ENCODE results near the gene ME1. TPM values are rescaled to one million over a fixed set of nuclear protein-coding genes. Genes with fewer than 3 reads are reported as not detected.

ME1 gene
- total and polyA plus RNA-seq, 9 of the 15 experiments (the other 6 are each of a cell fraction or from before 2014, with no cell fraction given) = 3.2 to 10.4 (median 5.5) TPM

DNA sequence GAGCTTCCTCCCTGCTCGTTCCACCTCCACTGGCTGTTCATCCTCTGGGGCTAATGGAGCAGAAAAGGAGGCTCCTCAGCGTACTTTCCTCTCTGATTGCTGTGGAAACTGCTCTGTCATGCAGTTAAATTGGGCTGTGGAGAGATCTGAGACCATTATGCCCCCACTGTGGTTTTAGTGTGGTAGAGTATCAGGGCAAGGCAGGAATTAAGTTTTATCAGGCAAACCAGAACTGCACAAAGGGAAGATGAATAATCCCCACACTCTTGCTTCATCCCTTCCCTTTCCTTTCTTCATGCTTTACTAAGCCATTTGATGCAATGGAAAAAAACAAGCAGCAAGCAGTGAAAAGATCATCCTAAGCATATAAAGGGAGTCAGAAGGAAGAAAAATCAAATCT, 11.9 kb upstream of the ME1 start (continued):
- TF ChIP-seq THRB (CRISPR knock-in tag; conservative IDR thresholded peaks at IDR 0.05) = no peak
- peak; percentile 85; the same call in 1 of the 2 replicates for TF ChIP-seq ESRRA (IDR thresholded peaks at IDR 0.05; ENCODE audit: borderline replicate concordance, low read depth)
- no peak for TF ChIP-seq SRSF9 (IDR thresholded peaks at IDR 0.05; ENCODE audit: borderline replicate concordance, low read depth, low read length)
- no peak for TF ChIP-seq MAZ (CRISPR knock-in tag; conservative IDR thresholded peaks at IDR 0.05 in 1 of 2, IDR thresholded peaks at IDR 0.05 in 1 of 2)
- no peak for TF ChIP-seq CBX2 (IDR thresholded peaks at IDR 0.05; ENCODE audit: insufficient read depth, low read length, poor library complexity, severe bottlenecking)
- TF ChIP-seq MXI1 (IDR thresholded peaks at IDR 0.05; ENCODE audit: low read depth, low read length) = no peak
- no peak for TF ChIP-seq CBX1 (IDR thresholded peaks at IDR 0.05; ENCODE audit: low read depth)
- TF ChIP-seq CEBPG (CRISPR knock-in tag; IDR thresholded peaks at IDR 0.05) = peak; percentile 65; the same call in 1 of the 2 replicates
- TF ChIP-seq CEBPG (tag; conservative IDR thresholded peaks at IDR 0.05 in 1 of 2, IDR thresholded peaks at IDR 0.05 in 1 of 2) = peak; percentile 85 to 91
- TF ChIP-seq, protein P1, sequence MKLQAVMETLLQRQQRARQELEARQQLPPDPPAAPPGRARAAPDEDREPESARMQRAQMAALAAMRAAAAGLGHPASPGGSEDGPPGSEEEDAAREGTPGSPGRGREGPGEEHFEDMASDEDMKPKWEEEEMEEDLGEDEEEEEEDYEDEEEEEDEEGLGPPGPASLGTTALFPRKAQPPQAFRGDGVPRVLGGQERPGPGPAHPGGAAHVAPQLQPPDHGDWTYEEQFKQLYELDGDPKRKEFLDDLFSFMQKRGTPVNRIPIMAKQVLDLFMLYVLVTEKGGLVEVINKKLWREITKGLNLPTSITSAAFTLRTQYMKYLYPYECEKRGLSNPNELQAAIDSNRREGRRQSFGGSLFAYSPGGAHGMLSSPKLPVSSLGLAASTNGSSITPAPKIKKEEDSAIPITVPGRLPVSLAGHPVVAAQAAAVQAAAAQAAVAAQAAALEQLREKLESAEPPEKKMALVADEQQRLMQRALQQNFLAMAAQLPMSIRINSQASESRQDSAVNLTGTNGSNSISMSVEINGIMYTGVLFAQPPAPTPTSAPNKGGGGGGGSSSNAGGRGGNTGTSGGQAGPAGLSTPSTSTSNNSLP (IDR thresholded peaks at IDR 0.05; ENCODE audit: borderline replicate concordance, low read depth, low read length) = 0 out of 2 replicates have a peak, but pooled peaks have one; percentile 44
- no peak for TF ChIP-seq KLF6 (CRISPR knock-in tag; IDR thresholded peaks at IDR 0.05; ENCODE audit: borderline replicate concordance)
- TF ChIP-seq BRCA1 (IDR thresholded peaks at IDR 0.05) = no peak
- TF ChIP-seq BRCA1 (CRISPR knock-in tag; IDR thresholded peaks at IDR 0.05) = no peak
- TF ChIP-seq DDX20 (tag; IDR thresholded peaks at IDR 0.05; ENCODE audit: low read depth) = no peak
- no peak for TF ChIP-seq CGGBP1 (CRISPR knock-in tag; IDR thresholded peaks at IDR 0.05)
- 0 out of 2 replicates have a peak, but pooled peaks have one; percentile 41 for TF ChIP-seq ZBED1 (IDR thresholded peaks at IDR 0.05)
- 0 out of 4 replicates have a peak, but pooled peaks of 1 of the 2 experiments have one; percentile 53 for TF ChIP-seq ETV6 (IDR thresholded peaks at IDR 0.05; ENCODE audit: borderline replicate concordance in 1 of 2, low read depth in 2 of 2, low read length in 1 of 2)
- TF ChIP-seq ETV6 (CRISPR knock-in tag; IDR thresholded peaks at IDR 0.05; ENCODE audit: borderline replicate concordance) = no peak
- no peak for TF ChIP-seq ZNF75A (CRISPR knock-in tag; IDR thresholded peaks at IDR 0.05)
- no peak for TF ChIP-seq HSF4 (CRISPR knock-in tag; IDR thresholded peaks at IDR 0.05; ENCODE audit: borderline replicate concordance)
- TF ChIP-seq GATA2 (CRISPR knock-in tag; IDR thresholded peaks at IDR 0.05) = peak; percentile 68; the same call in 1 of the 2 replicates
- TF ChIP-seq, protein P2, sequence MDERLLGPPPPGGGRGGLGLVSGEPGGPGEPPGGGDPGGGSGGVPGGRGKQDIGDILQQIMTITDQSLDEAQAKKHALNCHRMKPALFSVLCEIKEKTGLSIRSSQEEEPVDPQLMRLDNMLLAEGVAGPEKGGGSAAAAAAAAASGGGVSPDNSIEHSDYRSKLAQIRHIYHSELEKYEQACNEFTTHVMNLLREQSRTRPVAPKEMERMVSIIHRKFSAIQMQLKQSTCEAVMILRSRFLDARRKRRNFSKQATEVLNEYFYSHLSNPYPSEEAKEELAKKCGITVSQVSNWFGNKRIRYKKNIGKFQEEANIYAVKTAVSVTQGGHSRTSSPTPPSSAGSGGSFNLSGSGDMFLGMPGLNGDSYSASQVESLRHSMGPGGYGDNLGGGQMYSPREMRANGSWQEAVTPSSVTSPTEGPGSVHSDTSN (CRISPR knock-in tag; IDR thresholded peaks at IDR 0.05; ENCODE audit: low read depth) = no peak
- TF ChIP-seq, protein P2 (tag; conservative IDR thresholded peaks at IDR 0.05; ENCODE audit: low read depth) = no peak

All from K562 (cell line).